GM21576 (cell line): Measurements from ENCODE around the gene BTF3L4.
A peak's percentile ranks its signal among the peaks of the same experiment; 100 is the strongest.
"Not testable (repeated sequence)": the region's sequence is repeated elsewhere in the genome, so short reads cannot be mapped to it uniquely, and the experiment has no call there.

ENCODE experiments used
- ATAC-seq: cut with Tn5 transposase; IDR thresholded peaks from one replicate; pipeline ENCODE4 v1.9.1; 2021; ENCODE audit warnings: mild to moderate bottlenecking, moderate library complexity; ENCODE audit not compliant: unreplicated experiment

The BTF3L4 gene

DNA sequence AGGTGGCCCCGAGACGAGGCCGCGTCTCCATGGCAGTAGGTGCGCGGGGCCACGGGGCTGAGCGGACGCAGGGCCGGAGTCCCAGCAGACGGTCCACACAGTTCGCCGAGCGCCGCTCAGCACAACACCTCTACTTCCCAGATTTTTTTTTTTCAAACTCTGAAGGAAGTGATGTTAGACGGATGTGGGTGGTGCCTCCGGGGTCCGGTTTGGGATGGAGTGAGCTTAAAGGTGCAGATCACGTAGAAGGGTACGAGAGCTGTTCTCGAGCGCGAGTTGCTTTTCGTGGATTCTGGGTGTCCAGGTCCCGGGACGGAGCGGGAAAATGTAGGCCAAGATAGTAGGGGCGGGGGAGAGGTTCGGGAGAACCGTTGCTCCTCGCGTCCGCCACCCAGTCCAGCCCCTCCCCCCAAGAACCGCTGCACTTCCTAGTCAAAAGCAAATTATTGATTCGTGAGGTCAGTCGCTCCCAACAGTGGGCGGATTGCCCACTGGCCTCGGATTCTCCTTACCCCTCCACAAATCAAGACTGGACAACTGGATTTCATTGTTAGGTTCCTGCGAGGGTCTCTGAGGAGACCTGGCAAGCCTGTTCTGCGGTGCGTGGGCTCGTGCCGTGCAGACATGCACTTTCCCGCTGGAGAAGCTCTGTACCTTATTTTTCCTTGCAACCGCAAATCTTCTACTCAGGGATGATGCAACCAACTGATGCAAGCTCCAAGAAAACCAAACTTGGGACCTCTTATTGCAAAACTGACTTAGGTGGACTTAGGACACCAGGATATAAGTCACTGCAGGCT is 829 bp upstream of the BTF3L4 start, which contains the start of gene TXNDC12:
TSS of gene TXNDC12 (minus strand) at position 126 of the 800 bp plus-strand sequence. CDS start at position 31, 95 bp downstream.
- peak; percentile 46 for ATAC-seq

GRCh38 chr1:52055866-52056162 is 281 bp upstream of the BTF3L4 start:
- ATAC-seq, result no peak

DNA sequence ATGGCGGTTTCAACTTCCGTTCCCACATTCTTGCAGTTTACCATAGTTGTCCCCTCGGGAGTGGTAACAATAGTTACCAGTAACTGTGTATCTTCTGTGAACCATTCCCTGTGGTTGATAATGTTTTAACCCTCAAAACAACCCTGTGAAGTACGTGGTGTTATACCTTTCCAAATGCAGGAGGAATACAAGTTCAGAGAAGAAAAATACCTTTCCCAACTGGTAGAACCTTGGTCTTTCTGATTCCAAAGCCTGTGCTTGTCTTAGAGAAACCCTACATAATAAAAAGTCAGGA is 789 bp downstream of the BTF3L4 start:
- peak; percentile 37 for ATAC-seq

GRCh38 chr1:52057255-52057654 is 1.2 kb downstream of the BTF3L4 start:
- ATAC-seq, result no peak

- no peak for ATAC-seq
Observed at GRCh38 chr1:52057876-52058415, 1.9 kb downstream of the BTF3L4 start.

DNA sequence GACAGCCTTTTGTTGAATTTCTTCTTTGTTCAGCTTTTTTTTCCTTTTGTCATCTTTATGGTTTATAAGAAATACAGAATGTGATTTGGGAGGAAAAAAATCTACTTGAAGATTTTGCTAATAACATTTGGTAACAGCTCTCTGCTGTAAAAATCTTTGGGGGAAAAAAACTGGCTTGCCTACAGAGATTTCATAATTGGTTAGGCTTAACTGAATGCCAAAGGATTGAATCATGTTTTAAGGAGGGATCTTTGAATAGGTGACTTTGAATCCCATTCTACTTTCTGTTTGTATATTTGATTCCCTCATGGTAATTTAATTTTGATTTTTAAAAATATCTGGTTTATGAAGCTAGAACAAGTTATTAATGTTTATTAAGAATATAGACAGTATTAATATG is 3.2 kb downstream of the BTF3L4 start:
- no peak for ATAC-seq

GRCh38 chr1:52059888-52060287 is 3.8 kb downstream of the BTF3L4 start:
- no peak for ATAC-seq

DNA sequence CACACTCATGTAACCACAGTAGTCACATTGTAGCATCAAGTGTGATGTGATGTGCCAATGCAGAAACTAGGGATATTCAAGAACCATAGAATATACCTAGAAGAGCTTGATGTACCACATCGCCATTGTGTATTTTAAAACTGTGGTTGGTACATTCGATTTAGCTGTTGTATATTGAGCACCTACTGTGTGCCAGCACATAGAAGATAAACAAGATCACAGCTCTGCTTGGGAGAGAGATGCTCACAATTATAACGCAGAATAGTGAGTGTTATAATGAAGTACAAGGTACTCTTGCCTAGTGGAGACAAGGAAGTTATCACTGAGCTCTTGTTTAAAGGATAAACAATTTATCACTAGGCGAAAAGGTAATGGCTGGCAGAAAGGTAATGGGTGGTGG is 4.7 kb downstream of the BTF3L4 start:
- no peak for ATAC-seq

GRCh38 chr1:52063192-52063591 is 7.1 kb downstream of the BTF3L4 start:
- no peak for ATAC-seq

DNA sequence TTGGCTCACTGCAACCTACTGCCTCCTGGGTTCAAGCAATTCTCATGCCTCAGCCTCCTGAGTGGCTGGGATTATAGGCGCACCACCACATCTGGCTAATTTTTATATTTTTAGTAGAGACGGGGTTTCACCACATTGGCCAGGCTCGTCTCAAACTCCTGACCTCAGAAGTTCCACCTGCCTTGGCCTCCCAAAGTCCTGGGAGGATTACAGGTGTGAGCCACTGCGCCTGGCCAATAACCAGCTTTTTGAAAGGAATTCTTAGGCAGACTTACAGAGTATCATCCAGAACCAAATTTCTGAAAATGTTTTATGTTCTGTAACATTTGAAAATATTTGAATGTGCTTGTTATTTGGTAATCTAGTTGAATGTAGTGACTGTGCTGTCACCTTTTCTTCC is 14.6 kb downstream of the BTF3L4 start:
- ATAC-seq, result no peak

GRCh38 chr1:52072291-52072690 is 16.2 kb downstream of the BTF3L4 start:
- no peak for ATAC-seq

- not testable (repeated sequence) for ATAC-seq
Observed at GRCh38 chr1:52077277-52077676, 21.2 kb downstream of the BTF3L4 start.

- no peak for ATAC-seq
Observed at GRCh38 chr1:52080014-52080415, 23.9 kb downstream of the BTF3L4 start.

DNA sequence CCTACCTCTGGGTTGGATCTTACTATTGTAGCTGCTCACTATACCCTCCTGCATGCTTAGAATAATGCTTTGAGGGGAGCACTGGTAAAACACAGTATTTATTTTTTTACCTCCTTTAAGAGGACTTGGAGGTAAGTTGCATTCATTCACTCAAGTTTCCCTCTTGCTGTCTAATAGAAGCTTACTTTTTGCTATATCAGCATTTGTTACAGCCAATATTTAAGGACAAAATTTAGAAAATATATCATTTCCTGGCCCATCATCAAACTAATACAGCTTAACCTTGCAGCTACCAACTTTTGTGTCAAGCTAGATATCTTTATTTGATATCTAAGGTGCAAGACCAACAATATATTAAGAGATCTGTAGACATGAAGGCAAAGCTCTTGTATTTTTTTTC is 31.8 kb downstream of the BTF3L4 start:
- ATAC-seq, result not testable (repeated sequence)

GRCh38 chr1:52094300-52094699 is 38.2 kb downstream of the BTF3L4 start:
- ATAC-seq, result not testable (repeated sequence)

GRCh38 chr1:52096216-52096615 is 40.1 kb downstream of the BTF3L4 start:
- ATAC-seq, result no peak

DNA sequence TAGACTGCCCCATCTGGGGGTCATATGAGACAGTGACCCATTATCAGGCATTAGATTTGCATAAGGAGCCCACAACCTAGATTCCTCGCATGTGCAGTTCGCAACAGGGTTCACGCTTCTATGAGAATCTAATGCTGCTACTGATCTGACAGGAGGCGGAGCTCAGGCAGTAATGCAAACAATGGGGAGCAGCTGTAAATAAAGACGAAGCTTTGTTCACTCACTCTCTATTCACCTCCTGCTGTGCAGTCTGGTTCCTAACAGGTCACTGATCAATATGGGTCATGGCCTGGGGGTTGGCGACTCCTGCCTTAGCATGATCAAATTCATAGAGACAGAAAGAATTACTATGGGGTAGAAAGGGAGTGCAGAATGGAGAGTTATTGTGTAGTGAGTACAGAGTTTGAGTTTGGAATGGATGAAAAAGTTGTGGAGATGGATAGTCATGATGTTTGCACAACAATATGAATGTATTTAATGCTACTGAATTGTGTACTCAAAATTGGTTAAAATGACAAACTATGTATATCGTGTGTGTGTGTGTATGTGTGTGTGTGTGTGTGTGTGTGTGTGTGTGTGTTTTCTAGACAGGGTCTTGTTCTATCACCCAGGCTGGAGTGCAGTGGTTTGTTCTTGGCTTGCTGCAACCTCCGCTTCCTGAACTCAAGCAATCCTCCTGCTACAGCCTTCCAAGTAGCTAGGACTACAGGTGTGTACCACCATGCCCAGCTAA is 42.2 kb downstream of the BTF3L4 start:
- no peak for ATAC-seq

GRCh38 chr1:52102336-52103013 is 46.4 kb downstream of the BTF3L4 start:
- ATAC-seq, result no peak

DNA sequence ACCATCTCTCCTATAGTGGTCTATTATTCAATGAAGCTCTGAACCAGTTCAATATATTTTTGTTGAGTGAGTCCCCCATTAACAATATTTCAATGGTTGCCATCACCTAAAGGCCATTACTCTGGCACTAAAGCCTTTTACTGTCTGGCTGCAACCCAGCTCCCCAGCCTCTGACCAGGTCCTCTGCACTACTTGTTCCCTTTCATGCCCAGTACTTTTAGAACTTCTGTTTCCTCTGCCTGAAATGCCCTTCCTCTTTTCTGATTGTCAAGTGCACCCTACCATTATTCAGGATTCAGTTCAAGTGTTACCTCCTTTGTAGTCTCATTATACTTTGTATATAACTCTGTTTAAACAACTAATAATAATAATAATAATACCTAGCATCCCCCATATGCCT is 55.4 kb downstream of the BTF3L4 start:
- ATAC-seq, result no peak

DNA sequence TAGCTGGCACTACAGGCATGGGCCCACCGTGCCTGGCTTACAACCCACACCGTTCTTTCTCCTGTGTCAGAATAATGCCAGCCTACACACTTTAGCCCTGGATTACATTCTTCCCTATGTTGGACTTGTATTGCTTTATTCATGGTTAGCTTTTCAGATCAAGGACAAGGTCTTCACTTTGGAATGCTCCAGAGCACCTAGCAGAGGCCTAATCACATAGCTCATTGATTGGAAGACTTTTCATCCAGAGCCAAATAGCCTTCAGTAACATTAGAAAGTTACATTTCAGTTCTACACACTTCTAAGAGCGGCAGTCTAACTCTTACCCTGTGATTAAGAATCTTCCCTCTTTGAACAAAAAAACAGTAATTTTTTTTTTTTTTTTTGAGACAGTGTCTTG is 56.4 kb downstream of the BTF3L4 start:
- no peak for ATAC-seq

DNA sequence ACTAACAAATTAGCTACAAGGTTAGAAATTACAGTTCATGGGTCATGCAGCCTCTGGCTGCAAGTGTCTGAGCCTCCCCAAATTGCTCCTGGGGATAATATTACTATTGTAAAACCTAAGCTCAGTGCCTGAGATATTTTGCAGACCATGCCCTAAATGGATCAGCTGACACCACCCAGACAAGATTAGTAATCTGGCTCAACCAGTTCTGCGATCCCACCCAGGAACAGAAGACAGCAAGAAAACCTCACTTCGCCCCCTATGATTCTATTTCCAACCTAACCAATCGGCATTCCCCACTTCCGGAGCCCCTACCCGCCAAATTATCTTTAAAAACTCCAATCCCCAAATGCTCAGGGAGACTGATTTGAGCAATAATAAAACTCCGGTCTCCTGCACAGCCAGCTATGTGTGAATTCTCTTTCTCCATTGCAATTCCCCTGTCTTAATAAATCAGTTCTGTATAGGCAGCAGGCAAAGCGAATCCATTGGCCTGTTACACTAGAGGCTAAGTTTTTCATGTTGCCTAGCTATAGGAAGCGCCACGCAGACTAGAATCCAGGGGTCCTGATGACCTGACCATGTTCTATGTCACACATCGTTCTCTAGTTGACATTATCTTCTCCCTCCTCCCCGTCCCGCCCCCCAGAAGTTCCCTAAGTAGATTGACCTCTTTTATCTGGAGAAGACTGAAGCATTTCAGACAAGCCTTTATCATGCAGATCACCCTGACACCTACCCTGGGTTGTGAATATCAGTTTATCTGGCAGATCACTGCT is 63.4 kb downstream of the BTF3L4 start:
- ATAC-seq, result no peak
